ENCODE results near the gene USP43. TPM values are rescaled to one million over a fixed set of nuclear protein-coding genes. Genes with fewer than 3 reads are reported as not detected.
A peak's percentile ranks its signal among the peaks of the same experiment; 100 is the strongest.
"Not testable (repeated sequence)": the region's sequence is repeated elsewhere in the genome, so short reads cannot be mapped to it uniquely, and the experiment has no call there.

Gene USP43
- polyA plus RNA-seq (ENCODE audit: insufficient read length in 10 of 10) = under 1 TPM; 0.33 to 0.90 (median 0.58) TPM
- long read RNA-seq, donor 1 = 0 reads
- long read RNA-seq, donor 2 = 0 reads
- long read RNA-seq, donor 3 = 0 reads
- long read RNA-seq, donor 4 = 0 reads
- long read RNA-seq, donor 5 = 0 reads
- long read RNA-seq, donor 6, partial matches to known transcripts = 132 of 132 reads
- long read RNA-seq, donor 6, other reads (novel, unspliced or antisense) = 0 of 132 reads
- long read RNA-seq, donor 7 = 0 reads
- long read RNA-seq, donor 8 = 0 reads
- long read RNA-seq, donor 9 = 0 reads

- peak in 2 of 3 donors; percentile 8 to 47 for DNase-seq
These were observed at the start of gene USP43 for GRCh38 chr17:9644910-9645751. Gene USP43 (plus strand): TSS chr17:9645517. CDS start chr17:9645633, 116 bp downstream.

- DNase-seq = not testable (repeated sequence)
These were observed 47.7 kb upstream of the USP43 start for GRCh38 chr17:9597638-9598037.

DNA sequence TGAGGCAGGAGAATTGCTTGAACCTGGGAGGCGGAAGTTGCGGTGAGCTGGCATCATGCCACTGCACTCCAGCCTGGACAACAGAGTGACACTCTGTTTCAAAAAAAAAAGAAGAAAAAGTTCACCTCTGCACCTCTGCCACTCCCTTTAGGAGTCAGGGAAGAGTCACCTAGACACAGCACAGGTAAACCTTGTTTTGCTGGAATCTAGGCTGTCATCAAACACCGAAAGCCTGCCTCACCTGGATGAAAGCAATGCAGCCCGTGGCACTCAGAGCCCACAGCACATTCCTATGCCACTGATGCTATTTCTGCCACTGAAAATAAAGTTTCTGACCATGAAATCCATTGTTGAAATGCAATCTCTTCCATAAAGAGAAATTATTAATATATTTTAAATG is 46.7 kb upstream of the USP43 start:
- no peak for DNase-seq

DNA sequence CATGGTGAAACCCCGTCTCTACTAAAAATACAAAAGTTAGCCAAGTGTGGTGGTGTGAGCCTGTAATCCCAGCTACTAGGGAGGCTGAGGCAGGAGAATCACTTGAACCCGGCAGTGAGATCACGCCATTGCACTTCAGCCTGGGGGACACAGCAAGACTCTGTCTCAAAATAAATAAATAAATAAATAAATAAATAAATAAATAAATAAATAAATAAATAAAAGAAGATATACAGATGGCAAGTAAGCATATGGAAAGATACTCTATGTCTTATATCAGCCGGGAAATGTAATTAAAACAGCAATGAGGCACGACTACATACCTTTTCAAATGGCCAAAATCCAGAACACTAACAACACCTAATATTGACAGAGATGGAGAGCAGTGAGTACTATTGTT is 40.7 kb upstream of the USP43 start:
- not testable (repeated sequence) for DNase-seq

DNA sequence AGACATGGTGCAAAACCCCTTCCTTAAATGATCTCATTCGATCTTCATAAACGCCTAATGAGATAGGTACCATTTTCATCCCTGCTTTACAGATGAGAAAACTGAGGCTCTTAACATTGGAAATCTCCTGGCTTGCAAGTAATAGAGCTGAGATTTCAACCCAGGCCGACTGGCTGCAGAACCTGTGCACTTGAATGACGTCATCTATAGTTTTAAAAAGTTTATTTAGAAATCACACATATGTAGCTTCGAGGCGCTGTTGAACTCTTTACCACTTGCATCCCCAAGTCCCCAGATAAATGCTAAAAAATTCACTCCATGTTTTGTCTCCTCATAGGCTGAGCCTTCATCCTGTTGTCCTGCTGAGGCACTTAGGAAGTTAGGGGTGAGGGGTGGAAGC is 38.9 kb upstream of the USP43 start:
- no peak for DNase-seq

DNA sequence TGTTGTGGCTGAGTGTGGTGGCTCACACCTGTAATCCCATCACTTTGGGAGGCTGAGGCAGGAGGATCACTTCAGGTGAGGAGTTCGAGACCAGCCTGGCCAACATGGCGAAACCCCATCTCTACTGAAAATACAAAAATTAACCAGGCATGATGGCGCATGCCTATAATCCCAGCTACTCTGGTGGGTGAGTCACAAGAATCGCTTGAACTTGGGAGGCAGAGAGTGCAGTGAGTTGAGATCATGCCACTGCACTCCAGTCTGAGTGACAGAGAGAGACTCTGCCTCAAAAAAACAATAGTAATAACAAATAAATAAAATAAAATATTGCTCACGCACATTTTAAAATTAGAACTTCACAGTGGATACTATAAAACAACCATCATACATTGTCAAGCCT is 38.3 kb upstream of the USP43 start:
- not testable (repeated sequence) for DNase-seq

GRCh38 chr17:9611557-9611956 is 33.8 kb upstream of the USP43 start:
- DNase-seq = no peak

DNA sequence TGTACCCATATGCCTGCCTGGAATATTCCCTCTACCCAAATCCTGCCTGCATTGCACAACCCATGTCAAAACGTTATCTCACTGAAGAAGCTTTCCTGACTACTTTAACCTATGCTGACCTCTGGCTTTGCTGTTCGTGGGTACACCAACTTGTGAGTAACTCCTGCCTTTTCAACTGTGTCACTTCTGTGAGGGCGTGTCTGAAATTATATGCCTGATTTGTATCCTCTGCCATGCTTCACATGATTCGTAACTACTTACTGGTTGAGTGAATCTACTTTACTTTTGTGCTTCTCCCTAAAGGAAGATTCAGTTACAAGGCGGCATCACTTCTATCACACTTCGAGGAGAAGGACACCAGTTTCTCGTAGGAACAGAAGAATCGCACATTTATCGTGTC is 33.3 kb upstream of the USP43 start:
- no peak for DNase-seq

- DNase-seq = no peak
These were observed 29.8 kb upstream of the USP43 start for GRCh38 chr17:9615486-9615885.

GRCh38 chr17:9622961-9623360 is 22.4 kb upstream of the USP43 start:
- no peak for DNase-seq

DNA sequence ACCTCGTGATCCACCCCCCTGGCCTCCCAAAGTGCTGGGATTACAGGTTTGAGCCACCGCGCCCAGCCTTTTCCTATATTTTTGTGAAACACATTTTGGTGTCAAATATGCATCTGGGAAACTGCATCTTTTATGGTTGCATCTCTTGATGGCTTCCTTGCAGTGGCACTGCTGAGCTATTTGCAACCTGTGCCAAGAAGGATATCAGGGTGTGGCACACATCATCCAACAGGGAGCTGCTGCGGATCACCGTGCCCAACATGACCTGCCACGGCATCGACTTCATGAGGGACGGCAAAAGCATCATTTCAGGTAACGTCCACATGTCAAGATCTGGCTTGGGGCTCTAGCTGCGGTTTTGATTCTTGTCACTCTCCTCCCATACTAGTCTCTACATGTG is 16.8 kb upstream of the USP43 start:
- no peak for DNase-seq

GRCh38 chr17:9632741-9633140 is 12.6 kb upstream of the USP43 start:
- DNase-seq = no peak

- no peak for DNase-seq
These were observed 10.0 kb upstream of the USP43 start for GRCh38 chr17:9635340-9635739.

DNA sequence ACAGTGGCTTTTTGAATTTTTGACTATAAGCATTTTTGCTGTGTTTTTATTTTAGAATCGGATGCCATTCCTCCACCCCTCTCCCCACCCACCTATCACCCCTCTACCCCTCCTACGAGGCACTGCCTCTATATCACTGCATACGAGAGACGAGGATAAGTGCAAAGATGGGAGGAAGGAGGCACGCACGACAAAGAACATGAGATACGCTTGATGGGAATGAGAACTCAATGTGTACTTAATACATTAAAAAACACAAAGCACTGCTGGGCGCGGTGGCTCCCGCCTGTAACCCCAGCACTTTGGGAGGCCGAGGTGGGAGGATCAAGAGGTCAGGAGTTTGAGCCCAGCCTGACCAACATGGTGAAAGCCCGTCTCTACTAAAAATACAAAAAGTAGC is 8.8 kb upstream of the USP43 start:
- no peak for DNase-seq

DNA sequence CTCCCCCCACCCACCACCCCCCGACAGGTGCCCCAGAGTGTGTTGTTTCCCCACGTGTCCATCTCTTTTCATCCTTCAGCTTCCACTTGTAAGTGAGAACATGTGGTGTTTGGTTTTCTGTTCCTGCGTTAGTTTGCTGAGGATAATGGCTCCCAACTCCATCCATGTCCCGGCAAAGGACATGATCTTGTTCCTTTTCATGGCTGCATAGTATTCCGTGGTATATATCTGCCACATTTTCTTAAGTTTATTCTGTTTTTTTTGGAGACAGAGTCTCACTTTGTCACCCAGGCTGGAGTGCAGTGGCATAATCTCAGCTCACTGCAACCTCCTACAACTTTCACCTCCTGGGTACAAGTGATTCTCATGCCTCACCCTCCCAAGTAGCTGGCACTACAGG is 4.9 kb upstream of the USP43 start:
- DNase-seq = not testable (repeated sequence)

GRCh38 chr17:9643611-9644010 is 1.7 kb upstream of the USP43 start:
- no peak for DNase-seq

- peak; percentile 10 to 58 (median 27) for DNase-seq
These were observed 681 bp downstream of the USP43 start for GRCh38 chr17:9645851-9646545.

GRCh38 chr17:9646546-9646885 is 1.2 kb downstream of the USP43 start:
- DNase-seq = no peak

DNA sequence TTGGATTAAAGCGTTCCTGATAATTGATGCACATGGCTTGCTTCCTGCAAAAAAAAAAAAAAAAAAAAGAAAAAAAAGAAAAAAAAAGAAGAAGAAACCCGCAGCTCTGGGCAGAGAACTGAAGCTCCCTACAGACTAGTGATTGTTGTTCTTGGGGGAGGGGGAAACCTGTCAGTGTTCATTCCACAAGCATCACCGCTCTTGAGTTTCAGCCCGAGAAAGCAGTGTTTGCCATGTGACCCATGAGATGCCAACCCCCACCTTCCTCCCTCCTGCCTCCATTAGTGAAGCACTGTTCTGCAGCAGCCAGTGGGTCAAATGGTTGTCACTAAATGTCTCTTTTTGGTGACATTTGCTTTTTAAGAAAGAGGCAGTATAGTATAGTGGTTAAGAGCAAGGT is 1.7 kb downstream of the USP43 start:
- DNase-seq = no peak

DNA sequence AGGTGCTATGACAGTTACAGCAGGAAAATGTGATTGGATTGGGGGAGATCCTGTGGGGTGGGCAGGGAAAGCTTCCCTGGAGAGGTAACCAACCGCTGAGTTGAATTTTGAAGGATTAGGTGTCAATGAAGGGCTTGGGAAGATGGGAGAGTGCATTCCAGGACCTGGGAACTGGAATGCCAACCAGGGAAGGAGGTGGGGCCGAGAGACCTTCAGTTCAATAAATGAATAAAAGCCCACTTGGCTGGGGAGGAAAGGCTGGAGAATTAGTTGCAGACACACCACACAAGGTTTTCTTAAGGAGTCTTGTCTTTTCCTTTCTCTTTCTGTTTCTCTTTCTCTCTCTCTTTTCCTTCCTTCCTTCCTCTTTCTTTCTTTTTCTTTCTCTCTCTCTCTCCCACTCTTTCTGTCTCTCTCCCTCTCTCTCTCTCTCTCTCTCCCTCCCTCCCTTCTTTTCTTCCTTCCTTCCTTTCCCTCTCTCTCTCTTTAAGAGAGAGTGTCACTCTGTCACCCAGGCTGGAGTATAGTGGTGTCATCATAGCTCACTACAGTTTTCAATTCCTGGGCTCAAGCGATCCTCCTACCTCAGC is 3.3 kb downstream of the USP43 start:
- no peak for DNase-seq

GRCh38 chr17:9658593-9659211 is 13.4 kb downstream of the USP43 start:
- peak; percentile 27 to 81 (median 67) for DNase-seq

- DNase-seq = no peak
These were observed 15.7 kb downstream of the USP43 start for GRCh38 chr17:9661027-9661426.

All from muscle of back (tissue), 13 donors.